GM21825 (cell line): ENCODE data around the gene UBR3.
"Not testable (repeated sequence)": the region's sequence is repeated elsewhere in the genome, so short reads cannot be mapped to it uniquely, and the experiment has no call there.

ENCODE experiments used
- ATAC-seq: cut with Tn5 transposase; IDR thresholded peaks from one replicate; pipeline ENCODE4 v1.9.1; 2021; ENCODE audit warnings: mild to moderate bottlenecking, moderate library complexity; ENCODE audit not compliant: unreplicated experiment

Gene UBR3

DNA sequence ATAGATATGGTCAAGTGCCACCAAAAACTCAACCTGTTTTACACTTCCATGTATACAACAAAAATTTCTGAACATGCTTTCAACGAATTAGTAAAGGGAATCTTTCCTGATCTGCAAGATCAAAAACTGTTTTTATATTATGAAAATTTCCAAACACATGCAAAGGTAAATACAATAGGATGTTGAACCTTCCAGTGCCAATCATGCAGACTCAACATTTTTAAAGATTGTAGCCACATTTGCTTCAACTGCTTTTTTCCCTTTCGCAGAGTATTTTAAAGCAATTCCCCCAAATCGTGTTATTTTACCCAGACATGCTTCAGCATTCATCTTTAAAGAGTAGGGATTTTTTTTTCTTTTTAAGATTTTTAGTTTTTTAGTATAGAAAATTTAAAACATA is 40.3 kb downstream of the UBR3 start:
- ATAC-seq: no peak

GRCh38 chr2:169868951-169869350 is 41.7 kb downstream of the UBR3 start:
- ATAC-seq: no peak

GRCh38 chr2:169871369-169871768 is 44.1 kb downstream of the UBR3 start:
- not testable (repeated sequence) for ATAC-seq

- ATAC-seq: no peak
Measured at GRCh38 chr2:169871994-169872393, 44.7 kb downstream of the UBR3 start.

DNA sequence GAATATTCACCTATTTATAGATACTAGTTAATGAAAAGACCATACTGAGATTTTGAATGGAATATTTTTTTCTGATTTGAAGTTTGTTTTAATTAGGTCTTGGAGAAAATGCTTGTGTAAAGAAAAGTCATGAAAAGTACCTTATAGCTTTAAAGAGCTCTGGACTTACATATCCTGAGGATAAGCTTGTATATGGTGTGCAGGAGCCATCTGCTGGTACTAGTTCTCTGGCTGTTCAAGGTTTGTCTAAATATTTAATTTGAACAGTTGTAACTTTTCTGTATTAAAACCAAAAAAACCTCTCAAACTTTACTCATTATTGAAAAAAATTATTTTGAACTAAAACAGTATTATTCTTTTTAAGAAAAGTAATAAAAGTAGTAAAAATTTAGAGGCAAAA is 50.1 kb downstream of the UBR3 start:
- ATAC-seq: no peak

- no peak for ATAC-seq
Measured at GRCh38 chr2:169887120-169887519, 59.9 kb downstream of the UBR3 start.

GRCh38 chr2:169891593-169892298 is 64.5 kb downstream of the UBR3 start:
- ATAC-seq: no peak

GRCh38 chr2:169892951-169893350 is 65.7 kb downstream of the UBR3 start:
- ATAC-seq: no peak

DNA sequence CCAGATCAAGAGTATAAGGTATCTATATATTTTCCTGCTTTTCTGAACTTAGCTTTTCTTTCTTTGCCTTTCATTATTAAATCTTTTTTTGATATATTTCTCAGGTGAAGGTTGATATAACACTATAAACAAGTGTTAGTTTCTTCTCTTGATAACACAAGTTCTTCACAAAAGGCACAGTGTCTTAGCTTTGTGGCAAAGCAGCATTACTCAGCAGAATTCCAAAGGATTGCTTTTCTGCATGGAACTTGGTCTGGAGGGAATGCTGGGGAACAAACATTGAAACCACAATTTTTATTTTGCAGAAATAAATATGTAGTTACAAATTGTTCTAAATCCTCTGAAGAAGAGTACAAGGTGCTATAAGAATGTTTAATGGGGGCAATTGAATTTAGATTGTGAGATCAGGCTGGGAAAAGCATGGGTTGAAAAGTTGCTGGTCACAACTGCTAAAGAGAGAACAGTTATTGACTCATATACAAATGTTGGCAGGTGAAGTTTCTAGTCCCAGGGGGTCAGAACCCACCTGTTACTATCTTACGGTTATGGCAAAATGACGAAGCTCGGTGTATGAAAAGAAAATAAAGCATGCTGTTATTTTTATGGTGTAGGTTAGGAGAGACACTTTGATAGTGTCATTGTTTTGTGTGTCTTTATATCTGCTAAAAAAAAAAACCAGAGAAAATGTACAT is 68.2 kb downstream of the UBR3 start:
- ATAC-seq: no peak

GRCh38 chr2:169897834-169898233 is 70.6 kb downstream of the UBR3 start:
- ATAC-seq: no peak

DNA sequence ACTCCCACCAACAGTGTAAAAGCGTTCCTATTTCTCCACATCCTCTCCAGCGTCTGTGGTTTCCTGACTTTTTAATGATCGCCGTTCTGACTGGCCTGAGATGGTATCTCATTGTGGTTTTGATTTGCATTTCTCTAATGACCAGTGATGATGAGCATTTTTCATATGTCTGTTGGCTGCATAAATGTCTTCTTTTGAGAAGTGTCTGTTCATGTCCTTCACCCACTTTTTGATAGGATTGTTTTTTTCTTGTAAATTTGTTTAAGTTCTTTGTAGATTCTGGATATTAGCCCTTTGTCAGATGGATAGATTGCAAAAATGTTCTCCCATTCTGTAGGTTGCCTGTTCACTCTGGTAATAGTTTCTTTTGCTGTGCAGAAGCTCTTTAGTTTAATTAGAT is 72.8 kb downstream of the UBR3 start:
- not testable (repeated sequence) for ATAC-seq

DNA sequence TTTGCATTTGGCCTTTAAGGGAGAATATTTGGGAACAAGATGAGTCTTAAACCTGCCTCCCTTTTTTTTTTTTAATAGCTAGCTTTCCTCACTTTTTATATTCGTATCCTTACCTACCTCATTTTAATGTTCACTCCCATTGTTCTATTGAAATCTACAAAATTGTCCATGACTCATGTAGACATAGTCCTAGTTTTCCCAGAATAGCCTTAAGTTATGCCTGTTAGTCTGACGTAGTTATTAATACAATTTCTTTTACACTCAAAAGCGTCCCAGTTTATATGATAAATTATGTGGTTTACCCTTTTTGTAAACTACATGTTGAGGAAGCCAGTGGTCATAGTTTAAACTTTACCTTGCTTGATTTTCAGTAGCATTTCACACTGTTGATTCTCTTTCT is 73.4 kb downstream of the UBR3 start:
- no peak for ATAC-seq

DNA sequence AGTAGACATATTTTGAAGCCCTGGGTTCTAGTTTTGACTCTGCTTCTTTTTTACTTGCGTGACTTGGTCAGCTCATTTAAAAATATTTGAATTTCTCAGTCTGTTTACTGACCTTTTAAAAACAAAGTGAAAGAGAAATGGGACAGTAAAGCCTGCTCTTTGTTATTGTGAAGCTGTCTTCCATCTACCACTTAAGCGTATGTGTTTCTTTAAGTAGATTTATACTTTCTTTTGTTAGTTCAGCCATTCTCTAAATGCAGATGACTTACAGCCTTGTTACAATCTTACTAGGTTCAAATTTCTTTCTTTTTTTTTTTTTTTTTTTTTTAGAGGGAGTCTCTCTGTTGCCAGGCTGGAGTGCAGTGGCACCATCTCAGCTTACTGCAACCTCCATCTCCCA is 79.5 kb downstream of the UBR3 start:
- ATAC-seq: no peak

DNA sequence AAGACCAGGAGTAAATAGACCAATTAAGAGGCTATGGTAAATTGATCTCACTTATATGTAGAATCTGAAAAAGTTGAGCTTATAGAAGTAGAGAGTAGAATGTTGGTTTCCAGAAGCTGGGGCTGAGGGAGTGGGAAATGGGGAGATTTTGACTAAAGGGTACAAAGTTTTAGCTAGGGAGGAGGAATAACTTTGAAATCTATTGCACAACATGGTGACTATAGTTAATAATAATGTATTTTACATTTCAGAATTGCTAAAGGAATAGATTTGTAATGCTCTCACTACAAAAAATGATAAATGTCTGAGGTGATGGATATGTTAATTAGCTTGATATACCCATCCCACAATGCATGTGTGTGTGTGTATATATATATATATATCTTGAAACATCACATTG is 82.1 kb downstream of the UBR3 start:
- no peak for ATAC-seq

DNA sequence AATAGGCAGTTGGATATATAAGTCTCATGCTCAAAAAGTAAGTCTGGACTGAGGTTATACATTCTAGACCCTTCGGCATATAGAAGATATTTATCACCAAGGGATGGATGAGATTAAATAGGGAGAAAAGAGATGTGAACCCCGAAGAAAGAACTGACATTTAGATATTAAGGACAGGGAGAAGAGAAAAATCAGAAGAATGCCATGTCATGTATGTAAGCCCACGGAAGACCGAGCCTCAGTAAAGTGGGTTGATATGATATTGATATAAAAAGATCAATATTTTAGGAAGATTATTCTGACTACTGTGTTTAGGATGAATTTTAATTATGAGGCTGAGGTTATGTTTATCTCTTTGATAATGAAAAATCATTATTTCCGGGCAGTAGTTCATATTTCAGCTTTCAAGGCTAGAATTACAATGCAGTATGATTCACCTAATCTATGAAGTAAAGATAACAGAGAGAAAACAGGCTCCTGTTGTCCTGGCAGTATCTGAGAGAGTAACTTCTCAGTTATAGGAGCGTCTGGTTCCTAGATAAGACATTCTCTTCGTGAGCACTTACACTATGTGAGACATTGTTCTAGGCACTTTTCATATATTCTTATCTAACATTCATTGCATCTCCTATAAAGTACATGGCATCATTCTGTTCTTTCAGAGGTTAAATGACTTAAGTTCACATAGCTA is 83.0 kb downstream of the UBR3 start:
- no peak for ATAC-seq

- no peak for ATAC-seq
Measured at GRCh38 chr2:169911119-169911518, 83.9 kb downstream of the UBR3 start.

DNA sequence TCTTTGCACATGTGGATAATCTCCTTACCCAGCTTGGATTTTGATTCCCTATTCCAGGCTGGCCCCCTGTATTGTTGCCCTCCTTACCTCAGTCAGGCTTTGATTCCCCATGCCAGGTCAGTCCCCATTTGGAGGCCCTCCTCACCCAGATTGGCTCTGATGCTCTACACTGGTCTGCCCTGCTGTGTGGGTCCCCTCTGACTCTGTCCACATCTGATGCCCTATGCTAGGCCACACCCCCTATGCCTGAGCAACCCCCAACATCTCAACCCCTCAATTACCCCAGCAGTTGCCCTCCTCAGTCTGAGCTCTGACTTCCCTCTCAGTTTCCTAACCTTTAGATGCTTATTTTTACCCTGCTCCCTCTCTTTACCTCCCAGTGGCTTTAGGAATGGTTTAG is 89.4 kb downstream of the UBR3 start:
- no peak for ATAC-seq

GRCh38 chr2:169923977-169924376 is 96.7 kb downstream of the UBR3 start:
- ATAC-seq: no peak

GRCh38 chr2:169925968-169926367 is 98.7 kb downstream of the UBR3 start:
- ATAC-seq: no peak

- no peak for ATAC-seq
Measured at GRCh38 chr2:169928463-169928864, 101.2 kb downstream of the UBR3 start.

DNA sequence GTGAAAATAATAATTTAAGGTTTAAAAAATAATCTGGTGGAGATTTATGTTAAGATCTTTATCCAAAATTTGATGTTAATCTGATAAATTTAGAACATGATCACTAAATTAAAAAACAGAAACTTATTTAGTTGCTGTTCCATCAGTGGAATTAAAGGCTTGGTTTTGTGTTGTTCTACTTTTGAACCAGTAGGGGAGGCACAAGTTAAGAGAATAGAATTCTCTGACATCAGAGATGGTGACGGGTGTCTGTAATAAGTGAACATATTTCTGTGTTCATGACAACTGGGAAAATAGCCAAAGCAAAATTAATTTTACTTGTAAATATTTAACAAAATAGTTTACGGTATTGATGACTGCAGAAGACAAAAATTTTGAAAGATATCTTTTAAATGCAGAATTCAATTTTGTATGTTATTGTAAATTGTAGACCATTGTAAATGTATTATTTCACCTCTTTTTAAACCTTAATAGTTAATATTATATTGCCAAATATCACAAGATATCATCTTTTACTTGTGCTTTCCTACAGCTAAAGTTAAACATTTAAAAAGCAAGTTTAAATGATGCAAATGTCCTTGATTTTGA is 106.0 kb downstream of the UBR3 start:
- ATAC-seq: peak; percentile 67

GRCh38 chr2:169936652-169937051 is 109.4 kb downstream of the UBR3 start:
- not testable (repeated sequence) for ATAC-seq
